DOHH2 (cell line): ENCODE results near the gene KIF25.

ENCODE experiments used
- H3F3A ChIP-seq: fragments of 200-600 bp; sonication (generic), shearing (Covaris generic); 2 replicates; pipeline ENCODE4 v1.6.0; 2016; ENCODE audit warnings: antibody characterized with exemption, mild to moderate bottlenecking; ENCODE audit not compliant: control insufficient read depth, insufficient read depth
- H3K27ac ChIP-seq: fragments of 200-600 bp; sonication (generic); 2 replicates; pipeline ENCODE4 v1.5.1; 2014; ENCODE audit warnings: low read depth, mild to moderate bottlenecking, low read length, moderate library complexity
- H3K27me3 ChIP-seq: fragments of 200-600 bp; sonication (generic); 2 replicates; pipeline ENCODE4 v1.6.1; 2014; ENCODE audit warnings: mild to moderate bottlenecking, low read length, mixed read lengths; ENCODE audit not compliant: control insufficient read depth
- H3K36me3 ChIP-seq: fragments of 200-600 bp; sonication (generic); 2 replicates; pipeline ENCODE4 v1.6.1; 2014; ENCODE audit warnings: mild to moderate bottlenecking, low read length, moderate library complexity, mixed read lengths; ENCODE audit not compliant: control insufficient read depth
- H3K4me1 ChIP-seq: fragments of 200-600 bp; sonication (generic); 2 replicates; pipeline ENCODE4 v1.6.1; 2014; ENCODE audit warnings: mild to moderate bottlenecking, low read length, mixed read lengths; ENCODE audit not compliant: control insufficient read depth
- H3K4me2 ChIP-seq: fragments of 200-600 bp; sonication (generic); 2 replicates; pipeline ENCODE4 v1.6.0; 2014; ENCODE audit warnings: mild to moderate bottlenecking, low read length, moderate library complexity
- H3K4me3 ChIP-seq: fragments of 200-600 bp; sonication (generic); 2 replicates; pipeline ENCODE4 v1.5.1; 2014; ENCODE audit warnings: mild to moderate bottlenecking, low read length, mixed read lengths
- H3K79me2 ChIP-seq: fragments of 200-600 bp; sonication (generic); 2 replicates; pipeline ENCODE4 v1.6.1; 2014; ENCODE audit warnings: mild to moderate bottlenecking, low read length, mixed read lengths; ENCODE audit not compliant: control insufficient read depth
- H3K9me2 ChIP-seq: fragments of 200-600 bp; sonication (generic); replicated peaks from 2 replicates; pipeline ENCODE4 v1.6.1; 2014; ENCODE audit warnings: mild to moderate bottlenecking, low read length, mixed read lengths; ENCODE audit not compliant: control insufficient read depth
- H3K9me3 ChIP-seq: fragments of 200-600 bp; sonication (generic); 2 replicates; pipeline ENCODE4 v1.6.1; 2014; ENCODE audit warnings: antibody characterized with exemption, low read length, mixed read lengths; ENCODE audit not compliant: control insufficient read depth, insufficient read depth
- H4K20me1 ChIP-seq: fragments of 200-600 bp; sonication (generic); 2 replicates; pipeline ENCODE4 v1.6.0; 2014; ENCODE audit warnings: low read depth, mild to moderate bottlenecking, antibody characterized with exemption, low read length, moderate library complexity; ENCODE audit not compliant: control insufficient read depth, insufficient read depth
- EZH2phosphoT487 ChIP-seq: fragments of 200-600 bp; sonication (generic); IDR thresholded peaks from 2 replicates; pipeline ENCODE4 v1.6.1; 2017; ENCODE audit warnings: borderline replicate concordance, mild to moderate bottlenecking, antibody characterized with exemption, low read length, moderate library complexity, mixed read lengths
- TF ChIP-seq, protein P1 (sequence below): fragments of 200-600 bp; sonication (generic); IDR thresholded peaks from one replicate; pipeline ENCODE4 v1.5.1; 2014; ENCODE audit warnings: antibody characterized with exemption, mild to moderate bottlenecking, low read depth, low read length; ENCODE audit not compliant: poor library complexity, severe bottlenecking

The KIF25 gene

GRCh38 chr6:168043848-168044415 is 46.5 kb downstream of the KIF25 start:
- Histone ChIP-seq H3K27ac (no peak overlapping the region), H3K9me2 (no peaks in the 10 kb centered on the region), H3K27me3 (no peaks in the 10 kb centered on the region), H3K4me1 (no peaks in the 10 kb centered on the region), H3K4me3 (no peak overlapping the region), H3F3A (no peaks in the 10 kb centered on the region), H3K4me2 (no peak overlapping the region), H4K20me1 (no peaks in the 10 kb centered on the region), H3K79me2 (no peaks in the 10 kb centered on the region), H3K9me3 (peaks cover 21% of the 10 kb centered on the region; the same call in 1 of the 2 replicates), H3K36me3 (no peaks in the 10 kb centered on the region)
- TF ChIP-seq, protein P1, sequence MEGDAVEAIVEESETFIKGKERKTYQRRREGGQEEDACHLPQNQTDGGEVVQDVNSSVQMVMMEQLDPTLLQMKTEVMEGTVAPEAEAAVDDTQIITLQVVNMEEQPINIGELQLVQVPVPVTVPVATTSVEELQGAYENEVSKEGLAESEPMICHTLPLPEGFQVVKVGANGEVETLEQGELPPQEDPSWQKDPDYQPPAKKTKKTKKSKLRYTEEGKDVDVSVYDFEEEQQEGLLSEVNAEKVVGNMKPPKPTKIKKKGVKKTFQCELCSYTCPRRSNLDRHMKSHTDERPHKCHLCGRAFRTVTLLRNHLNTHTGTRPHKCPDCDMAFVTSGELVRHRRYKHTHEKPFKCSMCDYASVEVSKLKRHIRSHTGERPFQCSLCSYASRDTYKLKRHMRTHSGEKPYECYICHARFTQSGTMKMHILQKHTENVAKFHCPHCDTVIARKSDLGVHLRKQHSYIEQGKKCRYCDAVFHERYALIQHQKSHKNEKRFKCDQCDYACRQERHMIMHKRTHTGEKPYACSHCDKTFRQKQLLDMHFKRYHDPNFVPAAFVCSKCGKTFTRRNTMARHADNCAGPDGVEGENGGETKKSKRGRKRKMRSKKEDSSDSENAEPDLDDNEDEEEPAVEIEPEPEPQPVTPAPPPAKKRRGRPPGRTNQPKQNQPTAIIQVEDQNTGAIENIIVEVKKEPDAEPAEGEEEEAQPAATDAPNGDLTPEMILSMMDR: no peak
- TF ChIP-seq EZH2phosphoT487: no peak

- Histone ChIP-seq H3K4me3 (no peak overlapping the region), H3K4me1 (no peaks in the 10 kb centered on the region), H3K27ac (no peak overlapping the region), H3K27me3 (no peaks in the 10 kb centered on the region), H3K79me2 (no peaks in the 10 kb centered on the region), H3K9me3 (peaks cover 16% of the 10 kb centered on the region; the same call in 1 of the 2 replicates), H3K9me2 (no peaks in the 10 kb centered on the region), H3F3A (no peaks in the 10 kb centered on the region), H4K20me1 (no peaks in the 10 kb centered on the region), H3K4me2 (no peak overlapping the region), H3K36me3 (no peaks in the 10 kb centered on the region)
- TF ChIP-seq EZH2phosphoT487: no peak
- TF ChIP-seq, protein P1: no peak
Measured at GRCh38 chr6:168044521-168045130, 47.2 kb downstream of the KIF25 start.

- peaks cover 11% of the 10 kb centered on the region; the same call in 1 of the 2 replicates for H3K9me3 ChIP-seq
- TF ChIP-seq, protein P1: no peak
- no peak for TF ChIP-seq EZH2phosphoT487
- no peaks in the 10 kb centered on the region for H3F3A ChIP-seq
- H3K4me3 ChIP-seq: no peak overlapping the region
- H3K4me2 ChIP-seq: no peak overlapping the region
- no peaks in the 10 kb centered on the region for H3K79me2 ChIP-seq
- H4K20me1 ChIP-seq: no peaks in the 10 kb centered on the region
- no peaks in the 10 kb centered on the region for H3K9me2 ChIP-seq
- H3K36me3 ChIP-seq: no peaks in the 10 kb centered on the region
- H3K27me3 ChIP-seq: no peaks in the 10 kb centered on the region
- no peak overlapping the region for H3K27ac ChIP-seq
- H3K4me1 ChIP-seq: no peaks in the 10 kb centered on the region
Measured at GRCh38 chr6:168045141-168045691, 47.7 kb downstream of the KIF25 start.
